GM19468 (cell line): Measurements from ENCODE around the gene FOLR3.
"Not testable (repeated sequence)": the region's sequence is repeated elsewhere in the genome, so short reads cannot be mapped to it uniquely, and the experiment has no call there.

Experiments
- ATAC-seq: cut with Tn5 transposase; IDR thresholded peaks from one replicate; pipeline ENCODE4 v1.9.1; 2021; ENCODE audit warnings: mild to moderate bottlenecking, moderate library complexity, moderate number of reproducible peaks; ENCODE audit not compliant: unreplicated experiment; ENCODE audit errors: extremely low read depth

The FOLR3 gene

GRCh38 chr11:72157131-72157530 lies 21.6 kb downstream of the FOLR3 start:
- ATAC-seq: no peak

GRCh38 chr11:72160319-72160718 lies 24.8 kb downstream of the FOLR3 start:
- no peak for ATAC-seq

DNA sequence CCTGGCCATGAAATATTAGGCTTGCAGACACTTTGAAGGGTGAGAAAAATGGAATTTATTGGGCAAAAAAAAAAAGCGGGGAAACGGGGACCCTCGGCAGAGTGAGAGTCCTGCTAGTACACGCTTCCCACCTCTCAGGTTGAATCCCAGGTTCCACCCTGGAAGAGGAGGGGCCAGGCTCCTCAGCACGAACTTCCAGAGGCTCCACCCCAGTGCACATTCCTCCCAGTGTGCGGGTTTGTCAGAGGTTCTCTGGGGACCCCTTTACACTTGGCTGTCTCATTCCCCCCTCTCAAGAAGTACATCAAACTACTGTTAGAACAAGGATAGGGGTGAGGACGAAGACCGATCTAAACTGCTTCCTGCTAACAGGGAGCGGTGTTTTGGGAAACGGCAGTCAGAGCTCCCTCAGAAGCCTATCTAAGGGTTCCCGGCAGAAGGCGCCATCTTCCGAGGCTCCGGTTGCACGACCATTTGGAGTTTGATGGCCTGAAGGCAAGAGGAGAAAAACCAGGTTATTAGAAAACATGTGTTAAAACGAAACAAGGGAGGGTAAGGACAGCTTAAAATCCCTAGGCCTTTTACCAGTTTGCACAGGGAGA lies 27.5 kb downstream of the FOLR3 start:
- ATAC-seq: no peak

- not testable (repeated sequence) for ATAC-seq
These were observed 28.7 kb downstream of the FOLR3 start for GRCh38 chr11:72164187-72164586.

DNA sequence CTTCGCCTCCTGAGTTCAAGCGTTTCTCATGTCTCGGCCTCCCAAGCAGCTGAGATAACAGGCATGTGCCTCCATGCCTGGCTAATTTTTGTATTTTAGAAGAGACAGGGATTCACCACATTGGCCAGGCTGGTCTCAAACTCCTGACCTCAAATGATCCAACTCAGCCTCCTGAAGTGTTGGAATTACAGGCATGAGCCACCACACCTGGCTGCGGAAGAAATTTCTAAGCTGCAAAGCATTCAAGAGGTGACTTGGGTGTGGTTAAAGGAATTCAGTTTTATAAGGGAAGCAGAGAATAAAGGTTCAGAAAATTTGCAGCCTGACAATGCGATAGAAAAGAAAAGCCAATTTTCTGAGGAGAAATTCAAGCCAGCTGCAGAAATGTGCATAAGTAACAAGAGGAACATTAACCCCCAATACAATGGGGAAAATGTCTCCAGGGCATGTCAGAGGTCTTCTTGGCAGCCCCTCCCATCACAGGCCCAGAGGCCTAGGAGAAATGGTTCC lies 33.6 kb downstream of the FOLR3 start:
- not testable (repeated sequence) for ATAC-seq

DNA sequence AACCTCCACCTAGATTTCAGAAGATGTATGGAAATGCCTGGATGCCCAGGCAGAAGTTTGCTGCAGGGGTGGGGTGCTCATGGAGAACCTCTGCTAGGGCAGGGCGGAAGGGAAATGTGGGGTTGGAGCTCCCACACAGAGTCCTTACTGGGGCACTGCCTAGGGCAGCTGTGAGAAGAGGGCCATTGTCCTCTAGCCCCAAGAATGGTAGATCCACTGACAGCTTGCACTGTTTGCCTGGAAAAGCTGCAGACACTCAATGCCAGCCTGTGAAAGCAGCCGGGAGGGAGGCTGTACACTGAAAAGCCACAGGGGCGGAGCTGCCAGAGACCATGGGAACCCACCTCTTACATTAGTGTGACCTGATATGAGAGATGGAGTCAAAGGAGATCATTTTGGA lies 34.2 kb downstream of the FOLR3 start:
- not testable (repeated sequence) for ATAC-seq

- ATAC-seq: not testable (repeated sequence)
These were observed 36.5 kb downstream of the FOLR3 start for GRCh38 chr11:72172043-72172442.

GRCh38 chr11:72173291-72173690 lies 37.8 kb downstream of the FOLR3 start:
- ATAC-seq: no peak

DNA sequence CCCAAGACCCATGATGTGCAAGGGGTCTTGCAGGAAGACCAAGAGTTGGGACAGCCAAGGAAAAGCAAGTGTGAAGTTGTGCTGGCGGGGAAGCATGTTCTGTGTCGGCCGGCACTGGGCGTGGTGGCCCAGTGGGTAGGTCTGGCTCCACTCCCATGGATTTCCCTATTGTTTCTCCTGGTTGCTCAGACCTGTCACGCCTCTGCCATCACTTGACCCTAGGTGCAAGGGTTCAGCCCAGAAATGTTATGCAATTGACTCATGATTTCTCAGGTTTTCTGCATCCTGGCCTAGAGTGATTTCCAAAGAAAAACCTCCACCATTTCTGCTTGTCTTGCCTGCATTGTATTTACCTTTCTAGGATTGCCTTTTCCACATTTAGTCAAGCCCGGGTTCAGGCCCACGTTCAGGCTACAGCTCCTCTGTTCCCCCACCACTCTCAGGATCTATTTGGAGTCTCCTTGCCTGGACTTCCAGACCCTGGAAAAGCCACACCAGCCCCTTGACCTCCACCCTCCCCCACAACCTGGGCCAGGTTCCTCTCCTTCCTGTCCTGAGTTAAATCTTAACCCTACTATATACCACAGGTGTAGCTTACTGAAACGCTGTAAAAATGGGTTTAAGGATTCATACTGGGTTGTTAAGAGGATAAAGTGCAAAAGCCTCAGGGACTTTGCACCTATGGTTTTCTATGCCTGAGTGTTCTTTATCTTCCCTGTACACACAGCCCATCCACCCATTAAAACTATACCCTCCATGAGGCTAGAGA lies 39.0 kb downstream of the FOLR3 start:
- ATAC-seq: no peak

DNA sequence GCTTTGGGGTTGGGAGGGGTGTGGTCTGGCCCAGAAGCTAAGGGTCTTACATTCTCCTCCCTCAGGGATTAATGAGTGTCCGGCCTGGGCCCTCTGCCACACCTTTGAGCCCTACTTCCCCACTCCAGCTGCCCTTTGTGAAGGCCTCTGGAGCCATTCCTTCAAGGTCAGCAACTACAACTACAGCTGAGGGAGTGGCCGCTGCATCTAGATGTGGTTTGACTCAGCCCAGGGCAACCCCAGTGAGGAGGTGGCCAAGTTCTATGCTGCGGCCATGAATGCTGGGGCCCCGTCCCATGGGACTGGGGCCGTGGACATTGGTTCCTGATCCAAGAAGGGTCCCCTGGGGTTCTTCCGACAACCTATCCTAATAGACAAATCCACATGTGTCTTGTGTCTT lies 42.1 kb downstream of the FOLR3 start:
- ATAC-seq: no peak

DNA sequence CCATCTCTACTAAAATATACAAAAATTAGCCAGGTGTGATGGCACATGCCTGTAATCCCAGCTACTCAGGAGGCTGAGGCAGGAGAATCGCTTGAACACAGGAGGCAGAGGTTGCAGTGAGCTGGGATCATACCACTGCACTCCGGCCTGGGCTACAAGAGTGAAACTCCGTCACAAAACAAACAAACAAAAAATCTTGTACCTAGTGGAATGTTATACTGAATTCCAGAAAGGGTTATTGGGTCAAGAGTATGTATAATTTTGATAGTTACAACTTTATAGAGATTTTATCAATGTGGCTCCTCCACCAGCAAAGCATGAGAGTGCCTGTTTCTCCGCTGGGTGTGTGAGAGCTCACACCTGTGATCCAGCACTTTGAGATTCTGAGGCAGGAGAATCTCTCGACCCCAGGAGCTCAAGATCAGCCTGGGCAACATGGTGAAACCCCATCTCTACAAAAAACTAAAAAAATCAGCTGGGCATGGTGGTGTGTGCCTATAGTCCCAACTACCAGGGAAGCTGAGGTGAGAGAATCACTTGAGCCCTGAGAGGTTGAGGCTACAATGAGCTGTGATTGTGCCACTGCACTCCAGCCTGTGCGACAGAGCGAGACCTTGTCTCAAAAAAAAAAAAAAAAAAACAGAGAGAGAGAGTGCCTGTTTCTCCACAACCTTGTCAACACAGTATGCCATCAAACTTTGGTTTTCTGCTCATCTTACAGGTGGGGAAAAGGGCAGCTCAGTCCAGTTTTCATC lies 43.7 kb downstream of the FOLR3 start:
- no peak for ATAC-seq

DNA sequence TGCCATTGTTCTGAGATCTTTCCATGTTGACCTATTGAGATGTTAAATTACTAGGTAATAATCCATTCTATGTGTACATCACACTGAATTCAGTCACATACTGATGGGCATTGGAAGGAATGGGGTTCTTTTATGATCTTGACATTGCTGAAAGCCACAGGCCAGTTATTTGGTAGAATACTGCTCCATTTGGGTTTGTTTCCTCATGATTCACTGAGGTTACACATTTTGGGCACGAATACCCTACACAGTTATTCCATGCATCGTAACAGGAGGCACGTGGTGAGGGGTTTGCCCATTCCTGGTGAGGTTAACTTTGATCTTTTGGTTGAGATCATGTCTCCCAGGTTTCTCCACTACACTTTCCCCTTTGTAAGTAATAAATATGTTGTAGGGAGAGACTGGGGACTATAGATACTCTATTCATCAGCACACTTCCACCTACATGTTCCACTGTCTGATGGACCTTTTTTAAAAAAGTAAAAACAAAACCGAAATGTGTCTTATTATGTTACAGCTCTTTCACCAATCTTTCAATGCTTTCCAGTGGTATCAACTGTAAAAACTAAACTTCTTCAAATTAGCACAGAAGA lies 44.4 kb downstream of the FOLR3 start:
- ATAC-seq: no peak

GRCh38 chr11:72180892-72181552 lies 45.5 kb downstream of the FOLR3 start:
- ATAC-seq: not testable (repeated sequence)

- ATAC-seq: not testable (repeated sequence)
These were observed 46.0 kb downstream of the FOLR3 start for GRCh38 chr11:72181553-72181958.

- no peak for ATAC-seq
These were observed 52.7 kb downstream of the FOLR3 start for GRCh38 chr11:72188267-72188666.
